Measurements from ENCODE around the gene ISLR2.
"Not testable (repeated sequence)": the region's sequence is repeated elsewhere in the genome, so short reads cannot be mapped to it uniquely, and the experiment has no call there.

Gene ISLR2

DNA sequence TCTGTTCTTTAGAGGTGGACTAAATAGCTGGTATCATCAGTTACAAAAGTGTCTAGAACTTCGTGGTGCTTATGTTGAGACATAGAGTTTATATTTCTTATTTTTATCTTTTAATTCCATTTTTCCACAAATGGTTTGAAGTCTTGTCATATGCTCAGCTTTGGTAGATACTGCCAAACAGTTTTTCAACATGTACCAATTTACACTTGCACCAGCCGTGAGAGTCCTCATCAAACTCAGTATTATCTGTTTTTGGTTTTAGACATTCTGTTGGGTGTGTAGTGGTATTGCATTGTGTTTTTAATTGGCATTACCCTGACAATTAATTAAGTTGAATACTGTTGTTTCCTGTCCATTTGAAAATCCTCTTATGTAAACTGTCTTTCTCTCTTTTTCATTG is 16.7 kb downstream of the ISLR2 start:
- H3K4me3 ChIP-seq (ENCODE audit: low read depth, low read length) = no peak overlapping the region
- no peak for DNase-seq (ENCODE audit: low read depth)
- TF ChIP-seq, protein P1, sequence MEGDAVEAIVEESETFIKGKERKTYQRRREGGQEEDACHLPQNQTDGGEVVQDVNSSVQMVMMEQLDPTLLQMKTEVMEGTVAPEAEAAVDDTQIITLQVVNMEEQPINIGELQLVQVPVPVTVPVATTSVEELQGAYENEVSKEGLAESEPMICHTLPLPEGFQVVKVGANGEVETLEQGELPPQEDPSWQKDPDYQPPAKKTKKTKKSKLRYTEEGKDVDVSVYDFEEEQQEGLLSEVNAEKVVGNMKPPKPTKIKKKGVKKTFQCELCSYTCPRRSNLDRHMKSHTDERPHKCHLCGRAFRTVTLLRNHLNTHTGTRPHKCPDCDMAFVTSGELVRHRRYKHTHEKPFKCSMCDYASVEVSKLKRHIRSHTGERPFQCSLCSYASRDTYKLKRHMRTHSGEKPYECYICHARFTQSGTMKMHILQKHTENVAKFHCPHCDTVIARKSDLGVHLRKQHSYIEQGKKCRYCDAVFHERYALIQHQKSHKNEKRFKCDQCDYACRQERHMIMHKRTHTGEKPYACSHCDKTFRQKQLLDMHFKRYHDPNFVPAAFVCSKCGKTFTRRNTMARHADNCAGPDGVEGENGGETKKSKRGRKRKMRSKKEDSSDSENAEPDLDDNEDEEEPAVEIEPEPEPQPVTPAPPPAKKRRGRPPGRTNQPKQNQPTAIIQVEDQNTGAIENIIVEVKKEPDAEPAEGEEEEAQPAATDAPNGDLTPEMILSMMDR (conservative IDR thresholded peaks at IDR 0.05; ENCODE audit: low read depth, low read length) = no peak

DNA sequence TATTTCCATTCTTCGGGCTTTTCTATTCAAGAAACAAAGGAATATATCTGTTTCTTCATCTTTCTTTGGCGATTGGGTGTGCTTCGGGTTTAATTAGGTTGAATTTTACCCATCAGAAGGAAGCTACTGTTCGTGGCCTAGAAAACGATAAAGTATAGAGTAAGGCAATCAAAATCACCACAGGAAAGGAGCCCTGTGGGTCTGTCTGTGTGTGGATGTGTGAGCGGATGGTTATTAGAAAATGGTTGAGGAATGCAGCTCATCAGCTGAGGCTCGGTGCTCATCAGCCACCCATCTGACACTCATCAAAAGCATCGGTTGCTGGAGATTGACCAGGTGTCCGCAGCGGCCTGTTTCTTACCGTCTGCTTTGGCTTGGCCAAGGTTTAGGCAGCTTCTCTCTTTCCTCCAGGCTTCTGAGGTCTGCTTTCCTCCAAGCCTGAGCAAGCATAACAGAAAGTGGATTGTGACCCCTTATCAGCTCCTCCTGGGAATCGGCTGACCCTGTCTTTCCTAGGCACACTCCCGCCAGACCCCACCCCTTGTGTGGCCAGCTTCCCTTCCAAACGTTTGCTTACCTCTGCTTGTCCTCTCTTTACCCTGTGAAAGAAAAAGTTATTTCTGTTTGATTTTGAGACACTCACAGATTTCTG is 25.5 kb downstream of the ISLR2 start:
- TF ChIP-seq, protein P1 (conservative IDR thresholded peaks at IDR 0.05; ENCODE audit: low read depth, low read length) = no peak
- H3K4me3 ChIP-seq (ENCODE audit: low read depth, low read length) = no peak overlapping the region
- no peak for DNase-seq (ENCODE audit: low read depth)

DNA sequence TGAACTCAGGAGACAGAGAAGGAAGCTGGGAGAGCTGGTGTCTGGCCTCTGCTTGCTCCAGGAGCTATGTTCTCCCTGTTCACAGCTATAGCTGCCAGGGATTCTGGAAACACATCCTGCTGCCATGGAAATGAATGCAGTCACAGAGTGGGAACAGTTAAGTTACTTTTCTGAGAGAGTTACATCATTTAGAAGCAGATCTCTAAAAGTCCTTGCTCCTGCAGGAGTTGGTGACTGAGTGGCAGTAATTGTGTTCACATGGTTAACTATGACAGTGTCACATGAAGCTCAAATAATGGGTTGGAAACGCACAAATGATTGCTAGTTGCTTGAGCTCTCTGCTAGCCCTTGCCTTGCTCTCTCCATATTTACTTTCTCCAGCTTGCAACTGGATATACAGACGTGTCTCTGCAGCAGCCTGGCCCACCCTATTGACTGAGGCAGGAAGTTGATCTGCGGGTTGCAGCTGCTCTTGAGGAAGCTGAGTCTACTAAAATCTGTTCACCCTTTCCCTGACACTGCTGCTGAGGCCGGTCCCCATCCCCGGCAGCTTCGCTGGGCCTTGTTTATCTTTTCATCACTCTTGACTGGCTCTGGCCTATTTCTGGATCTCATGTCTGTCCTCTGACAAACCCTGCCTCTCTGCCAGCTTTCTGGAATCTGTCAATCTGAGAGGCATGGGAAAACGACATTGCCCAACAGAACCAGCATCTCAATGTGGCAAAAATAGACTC is 26.5 kb downstream of the ISLR2 start:
- no peak overlapping the region for H3K4me3 ChIP-seq (ENCODE audit: low read depth, low read length)
- DNase-seq (ENCODE audit: low read depth) = peak; percentile 42
- TF ChIP-seq, protein P1 (conservative IDR thresholded peaks at IDR 0.05; ENCODE audit: low read depth, low read length) = no peak

DNA sequence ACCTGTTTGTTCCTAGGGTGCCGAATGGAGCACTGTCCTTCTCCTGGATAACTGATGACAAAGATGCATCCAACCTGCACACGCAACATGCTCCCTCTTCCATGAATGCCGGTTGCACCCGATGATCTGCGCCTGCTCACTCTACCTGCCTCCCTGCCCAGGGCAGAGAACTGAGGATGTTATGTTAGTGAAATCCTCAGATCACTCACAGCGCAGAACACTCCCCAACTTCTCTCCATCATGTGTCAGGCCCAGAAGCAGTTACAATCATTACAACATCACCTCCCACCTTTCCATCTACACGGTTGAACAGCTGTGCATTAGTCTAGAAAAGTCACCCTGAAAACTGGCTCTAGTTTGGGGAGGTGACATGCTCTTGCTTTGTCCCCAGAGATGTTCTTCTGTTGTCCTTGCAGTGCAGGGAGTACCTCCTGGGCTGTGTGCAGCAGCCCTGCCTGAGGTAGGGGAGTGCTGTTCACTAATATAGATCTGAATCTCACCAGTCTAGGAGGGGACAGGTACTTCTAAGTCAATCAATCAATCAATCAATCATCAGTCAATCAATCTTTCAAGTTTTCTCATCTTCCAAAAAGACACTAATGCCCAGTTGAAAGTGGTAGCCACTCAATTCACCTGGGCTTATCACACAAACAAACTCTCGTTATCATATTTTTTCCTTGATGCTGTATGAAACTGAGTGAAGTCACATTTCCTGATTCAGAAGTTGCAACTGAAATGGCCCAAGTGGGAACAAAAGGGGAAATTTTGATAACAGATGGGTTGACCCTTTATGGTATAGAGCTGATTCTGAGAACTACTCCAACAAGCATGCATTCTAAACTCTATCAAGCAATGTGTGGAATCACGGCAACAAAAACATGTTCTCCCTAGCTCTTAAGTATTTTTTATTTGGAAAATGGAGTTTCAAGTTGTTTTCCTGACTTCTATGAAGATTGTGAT is 27.8 kb downstream of the ISLR2 start:
- DNase-seq (ENCODE audit: low read depth) = no peak
- TF ChIP-seq, protein P1 (conservative IDR thresholded peaks at IDR 0.05; ENCODE audit: low read depth, low read length) = no peak
- no peak overlapping the region for H3K4me3 ChIP-seq (ENCODE audit: low read depth, low read length)

DNA sequence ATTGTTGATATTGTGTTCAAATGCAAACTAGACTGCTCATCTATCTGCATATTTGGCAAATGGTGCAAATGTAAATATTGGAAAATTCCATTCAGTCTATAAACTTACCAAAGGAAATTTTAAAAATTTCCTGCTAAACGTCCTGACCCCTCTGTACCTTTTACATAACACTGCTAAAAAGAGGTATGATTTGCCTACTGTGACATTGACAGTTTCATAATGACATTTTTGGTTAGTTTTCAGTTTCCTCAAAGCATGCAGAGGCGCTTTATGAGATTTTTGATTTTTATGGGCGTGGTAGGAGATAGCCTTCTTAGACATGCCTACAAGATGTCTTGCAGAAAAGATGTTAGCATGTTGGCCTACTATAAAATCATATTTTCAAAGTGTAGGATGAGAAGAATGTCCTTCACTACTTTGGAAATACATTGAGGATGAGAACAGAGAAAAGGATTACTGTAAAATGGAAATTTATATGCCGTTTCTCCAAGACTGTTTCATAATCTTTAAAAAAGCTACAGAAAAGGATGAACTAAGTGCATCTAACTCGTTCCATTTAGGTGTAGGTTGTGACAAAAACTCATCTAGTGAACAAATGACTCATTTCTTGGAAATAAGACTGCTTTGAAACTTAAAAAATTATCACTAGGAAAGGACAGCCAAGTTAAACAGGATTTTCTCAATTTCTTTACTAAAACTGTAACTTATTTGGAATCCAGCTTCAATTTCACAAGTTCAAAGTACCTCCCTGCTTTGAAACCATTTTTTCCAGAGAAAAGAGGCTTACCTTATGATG is 28.7 kb downstream of the ISLR2 start:
- TF ChIP-seq, protein P1 (conservative IDR thresholded peaks at IDR 0.05; ENCODE audit: low read depth, low read length) = no peak
- DNase-seq (ENCODE audit: low read depth) = no peak
- H3K4me3 ChIP-seq (ENCODE audit: low read depth, low read length) = no peak overlapping the region

DNA sequence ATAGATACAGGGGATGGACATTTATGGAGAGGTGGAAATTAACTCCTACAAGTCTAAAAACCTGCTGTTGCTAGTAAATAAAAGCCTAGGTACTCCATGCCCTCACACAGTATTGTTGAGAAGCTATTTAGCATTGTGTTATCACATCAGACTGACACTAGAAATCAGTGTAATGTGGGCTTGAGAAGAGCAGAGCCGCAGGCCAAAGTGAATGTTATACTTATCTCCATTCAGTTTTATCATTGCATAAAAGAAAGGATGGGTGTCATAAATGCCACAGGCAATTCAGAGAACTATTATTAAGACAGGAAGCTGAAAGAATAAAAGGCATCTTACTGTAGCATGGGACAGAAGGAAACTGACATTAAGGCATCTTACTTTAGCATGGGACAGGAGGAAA is 29.4 kb downstream of the ISLR2 start:
- DNase-seq (ENCODE audit: low read depth) = no peak
- TF ChIP-seq, protein P1 (conservative IDR thresholded peaks at IDR 0.05; ENCODE audit: low read depth, low read length) = no peak
- H3K4me3 ChIP-seq (ENCODE audit: low read depth, low read length) = no peak overlapping the region

DNA sequence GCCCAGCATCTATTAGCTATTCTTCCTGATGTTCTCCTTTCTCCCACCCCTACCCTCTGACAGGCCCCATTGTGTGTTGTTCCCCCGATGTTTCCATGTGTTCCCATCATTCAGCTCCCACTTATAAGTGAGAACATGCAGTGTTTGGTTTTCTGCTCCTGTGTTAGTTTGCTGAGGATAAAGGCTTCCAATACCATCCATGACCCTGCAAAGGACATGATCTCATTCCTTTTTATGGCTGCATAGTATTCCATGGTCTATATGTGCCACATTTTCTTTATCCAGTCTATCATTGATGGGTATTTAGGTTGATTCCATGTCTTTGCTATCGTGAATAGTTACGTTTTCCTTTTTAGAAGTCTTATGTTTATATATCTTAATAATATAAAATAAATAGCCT is 30.0 kb downstream of the ISLR2 start:
- not testable (repeated sequence) for DNase-seq (ENCODE audit: low read depth); H3K4me3 ChIP-seq (ENCODE audit: low read depth, low read length)

DNA sequence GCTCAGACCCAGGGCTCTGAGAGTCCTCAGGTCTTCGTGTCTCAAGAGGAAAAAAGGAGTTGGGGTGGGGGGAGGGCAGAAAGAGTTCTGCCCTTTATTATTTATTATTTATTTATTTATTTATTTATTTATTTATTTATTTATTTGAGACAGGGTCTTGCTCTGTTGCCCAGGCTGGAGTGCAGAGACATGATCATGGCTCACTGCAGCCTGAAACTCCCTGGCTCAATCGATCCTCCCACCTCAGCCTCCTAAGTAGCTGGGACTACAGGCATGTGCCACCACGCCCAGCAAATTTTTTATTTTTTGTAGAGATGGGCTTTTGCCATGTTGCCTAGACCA is 31.8 kb downstream of the ISLR2 start:
- not testable (repeated sequence) for H3K4me3 ChIP-seq (ENCODE audit: low read depth, low read length); DNase-seq (ENCODE audit: low read depth)
